ENCODE results near the gene SLC51A. TPM values are rescaled to one million over a fixed set of nuclear protein-coding genes. Genes with fewer than 3 reads are reported as not detected.

The SLC51A gene
- total RNA-seq, 2 donors from 2014 or later, result 0.35 TPM; not detected in 1

- Histone ChIP-seq H3K27me3 (no peaks in the 10 kb centered on the region), H3K36me3 (peaks cover 44% of the 10 kb centered on the region), H3K27ac (no peak overlapping the region), H3K4me1 (no peaks in the 10 kb centered on the region), H3K9me3 (no peaks in the 10 kb centered on the region), H3K4me3 (no peak overlapping the region)
- TF ChIP-seq CTCF (IDR thresholded peaks at IDR 0.05), result no peak
- no peak for DNase-seq (ENCODE audit: low spot score)
These were observed 30.4 kb downstream of the SLC51A start for GRCh38 chr3:196246612-196247308.

- no peak overlapping the region for H3K27ac ChIP-seq
- no peak for DNase-seq (ENCODE audit: low spot score)
- H3K4me3 ChIP-seq, result no peak overlapping the region
- H3K9me3 ChIP-seq, result no peaks in the 10 kb centered on the region
- no peaks in the 10 kb centered on the region for H3K27me3 ChIP-seq
- peaks cover 32% of the 10 kb centered on the region for H3K36me3 ChIP-seq
- TF ChIP-seq CTCF (IDR thresholded peaks at IDR 0.05), result no peak
- no peaks in the 10 kb centered on the region for H3K4me1 ChIP-seq
These were observed 35.6 kb downstream of the SLC51A start for GRCh38 chr3:196251918-196252317.

GRCh38 chr3:196254376-196255283 is 38.3 kb downstream of the SLC51A start:
- H3K27me3 ChIP-seq, result no peaks in the 10 kb centered on the region
- TF ChIP-seq CTCF (IDR thresholded peaks at IDR 0.05), result no peak
- H3K36me3 ChIP-seq, result peaks cover 33% of the 10 kb centered on the region
- H3K9me3 ChIP-seq, result no peaks in the 10 kb centered on the region
- H3K4me1 ChIP-seq, result no peaks in the 10 kb centered on the region
- H3K27ac ChIP-seq, result no peak overlapping the region
- H3K4me3 ChIP-seq, result no peak overlapping the region
- no peak for DNase-seq (ENCODE audit: low spot score)

GRCh38 chr3:196255776-196256175 is 39.4 kb downstream of the SLC51A start:
- peaks cover 40% of the 10 kb centered on the region for H3K36me3 ChIP-seq
- no peak for TF ChIP-seq CTCF (IDR thresholded peaks at IDR 0.05)
- no peak for DNase-seq (ENCODE audit: low spot score)
- no peaks in the 10 kb centered on the region for H3K27me3 ChIP-seq
- no peaks in the 10 kb centered on the region for H3K9me3 ChIP-seq
- no peaks in the 10 kb centered on the region for H3K4me1 ChIP-seq
- no peak overlapping the region for H3K27ac ChIP-seq
- H3K4me3 ChIP-seq, result no peak overlapping the region

- peaks cover 53% of the 10 kb centered on the region for H3K36me3 ChIP-seq
- no peak overlapping the region for H3K27ac ChIP-seq
These were observed 44.5 kb downstream of the SLC51A start for GRCh38 chr3:196260784-196261183.

More at GRCh38 chr3:196260784-196261183, 44.5 kb downstream of the SLC51A start:
- TF ChIP-seq CTCF (IDR thresholded peaks at IDR 0.05), result no peak
- DNase-seq (ENCODE audit: low spot score), result no peak
- Histone ChIP-seq H3K4me3 (no peak overlapping the region), H3K9me3 (no peaks in the 10 kb centered on the region), H3K27me3 (no peaks in the 10 kb centered on the region), H3K4me1 (no peaks in the 10 kb centered on the region)
